GM23248 (cell line): ENCODE results near the gene PKN2.

Experiments
- EZH2 ChIP-seq: fragments of 200-600 bp; sonication (generic); IDR thresholded peaks from 2 replicates; pipeline ENCODE4 v1.6.1; 2018; ENCODE audit warnings: antibody characterized with exemption, mild to moderate bottlenecking; ENCODE audit not compliant: insufficient read depth, poor library complexity, severe bottlenecking
- EZH2phosphoT487 ChIP-seq: fragments of 200-600 bp; sonication (generic); IDR thresholded peaks from 2 replicates; pipeline ENCODE4 v1.6.1; 2018; ENCODE audit warnings: antibody characterized with exemption, moderate library complexity, mild to moderate bottlenecking, low read depth; ENCODE audit not compliant: insufficient read depth

DNA sequence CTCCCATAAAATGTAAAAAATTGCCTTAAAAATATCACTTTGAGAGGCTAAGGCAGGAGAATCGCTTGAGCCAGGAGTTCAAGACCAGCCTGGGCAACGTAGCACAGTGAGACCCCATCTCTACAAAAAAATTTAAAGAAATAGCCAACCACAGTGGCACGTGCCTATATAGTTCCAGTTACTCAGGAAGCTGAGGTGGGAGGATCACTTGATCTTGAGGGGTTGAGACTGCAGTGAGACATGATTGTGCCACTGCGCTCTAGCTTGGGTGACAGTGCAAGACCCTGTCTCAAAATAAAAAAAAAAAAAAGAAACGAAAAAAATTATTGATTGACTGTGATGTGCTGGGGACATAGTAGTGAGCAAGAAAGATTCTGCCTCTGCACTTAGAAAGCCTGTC, 38.4 kb downstream of the PKN2 start:
- TF ChIP-seq EZH2 (no peak), EZH2phosphoT487 (no peak)
